Measurements from ENCODE around the gene UBE2O. TPM values are rescaled to one million over a fixed set of nuclear protein-coding genes. Genes with fewer than 3 reads are reported as not detected.

Gene UBE2O
- total RNA-seq, 1 experiment from 2014 or later, result 68.9 TPM

DNA sequence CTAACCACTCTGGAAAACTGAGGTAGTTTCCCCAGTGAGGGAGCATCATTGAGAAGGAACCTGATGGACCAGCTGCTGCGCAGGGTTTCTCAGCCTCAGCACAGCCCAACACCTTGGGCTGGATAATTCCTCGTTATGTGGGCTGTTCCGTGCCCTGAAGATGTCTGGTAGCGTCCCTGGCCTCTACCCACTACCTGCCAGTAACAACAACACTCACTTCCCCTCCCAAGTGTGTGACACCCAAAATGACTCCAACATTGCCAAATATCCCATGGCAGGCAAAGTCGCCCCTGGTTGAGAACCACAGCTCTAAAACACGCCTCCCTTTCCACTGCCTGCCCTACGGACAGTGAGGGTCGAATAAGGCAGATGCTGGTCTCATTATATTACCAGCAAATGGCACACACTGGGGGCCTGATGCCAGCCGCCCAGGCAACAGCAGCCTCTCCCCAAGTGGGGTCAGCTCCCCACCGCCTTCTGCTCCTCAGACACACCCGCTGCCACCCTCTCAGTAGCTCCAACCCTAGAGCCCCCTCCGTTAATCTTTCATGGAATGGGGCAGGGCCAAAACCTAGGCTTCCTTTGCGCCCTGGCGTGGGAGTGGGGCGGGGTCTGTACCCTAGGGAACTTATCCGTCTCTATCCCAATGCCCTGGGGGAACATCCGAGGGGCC lies 47.3 kb upstream of the UBE2O start:
- no peak for DNase-seq (ENCODE audit: low spot score)
- TF ChIP-seq MYBL2 (CRISPR knock-in tag; IDR thresholded peaks at IDR 0.05), result no peak
- TF ChIP-seq RORB (CRISPR knock-in tag; IDR thresholded peaks at IDR 0.05), result no peak
- TF ChIP-seq IRF2 (CRISPR knock-in tag; IDR thresholded peaks at IDR 0.05; ENCODE audit: borderline replicate concordance, low read depth), result no peak
- no peak for TF ChIP-seq ZNF138 (CRISPR knock-in tag; conservative IDR thresholded peaks at IDR 0.05)
- no peak for TF ChIP-seq ZNF317 (CRISPR knock-in tag; IDR thresholded peaks at IDR 0.05; ENCODE audit: borderline replicate concordance, low read depth)
- no peak for TF ChIP-seq CBFB (CRISPR knock-in tag; IDR thresholded peaks at IDR 0.05; ENCODE audit: low read depth)
- no peak for TF ChIP-seq ZNF671 (CRISPR knock-in tag; IDR thresholded peaks at IDR 0.05)
- no peak for TF ChIP-seq SOX15 (CRISPR knock-in tag; IDR thresholded peaks at IDR 0.05)
- TF ChIP-seq NR3C1 (CRISPR knock-in tag; conservative IDR thresholded peaks at IDR 0.05; ENCODE audit: low read depth), result no peak
- TF ChIP-seq, protein P1, sequence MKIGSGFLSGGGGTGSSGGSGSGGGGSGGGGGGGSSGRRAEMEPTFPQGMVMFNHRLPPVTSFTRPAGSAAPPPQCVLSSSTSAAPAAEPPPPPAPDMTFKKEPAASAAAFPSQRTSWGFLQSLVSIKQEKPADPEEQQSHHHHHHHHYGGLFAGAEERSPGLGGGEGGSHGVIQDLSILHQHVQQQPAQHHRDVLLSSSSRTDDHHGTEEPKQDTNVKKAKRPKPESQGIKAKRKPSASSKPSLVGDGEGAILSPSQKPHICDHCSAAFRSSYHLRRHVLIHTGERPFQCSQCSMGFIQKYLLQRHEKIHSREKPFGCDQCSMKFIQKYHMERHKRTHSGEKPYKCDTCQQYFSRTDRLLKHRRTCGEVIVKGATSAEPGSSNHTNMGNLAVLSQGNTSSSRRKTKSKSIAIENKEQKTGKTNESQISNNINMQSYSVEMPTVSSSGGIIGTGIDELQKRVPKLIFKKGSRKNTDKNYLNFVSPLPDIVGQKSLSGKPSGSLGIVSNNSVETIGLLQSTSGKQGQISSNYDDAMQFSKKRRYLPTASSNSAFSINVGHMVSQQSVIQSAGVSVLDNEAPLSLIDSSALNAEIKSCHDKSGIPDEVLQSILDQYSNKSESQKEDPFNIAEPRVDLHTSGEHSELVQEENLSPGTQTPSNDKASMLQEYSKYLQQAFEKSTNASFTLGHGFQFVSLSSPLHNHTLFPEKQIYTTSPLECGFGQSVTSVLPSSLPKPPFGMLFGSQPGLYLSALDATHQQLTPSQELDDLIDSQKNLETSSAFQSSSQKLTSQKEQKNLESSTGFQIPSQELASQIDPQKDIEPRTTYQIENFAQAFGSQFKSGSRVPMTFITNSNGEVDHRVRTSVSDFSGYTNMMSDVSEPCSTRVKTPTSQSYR (CRISPR knock-in tag; IDR thresholded peaks at IDR 0.05), result no peak
- no peak for TF ChIP-seq HMGXB4 (CRISPR knock-in tag; IDR thresholded peaks at IDR 0.05)
- TF ChIP-seq FOXP1 (CRISPR knock-in tag; IDR thresholded peaks at IDR 0.05; ENCODE audit: borderline replicate concordance), result no peak
- TF ChIP-seq ELF4 (CRISPR knock-in tag; IDR thresholded peaks at IDR 0.05; ENCODE audit: low read depth), result no peak
- no peak for TF ChIP-seq NR2C2 (CRISPR knock-in tag; IDR thresholded peaks at IDR 0.05)
- no peaks in the 10 kb centered on the region for H3K36me3 Mint-ChIP-seq
- CTCF ChIA-PET, result interaction anchor here (0.7 to 5.1 kb wide), 8 partner anchors 14 to 124 kb away, joined by 3 to 30 read pairs (median 6); partner anchors contain the start of gene AANAT
- peaks cover 48% of the 10 kb centered on the region for H3K4me1 Mint-ChIP-seq
- H3K27ac Mint-ChIP-seq, result no peak overlapping the region
- peaks cover 5% of the 10 kb centered on the region for H3K27me3 Mint-ChIP-seq (ENCODE audit: low read depth)
- no peak for ATAC-seq
- H3K9me3 Mint-ChIP-seq, result no peaks in the 10 kb centered on the region
- POLR2A ChIA-PET, result interaction anchor here (1.7 kb wide), 1 partner anchor 10 kb away, joined by 7 read pairs; no protein-coding TSS in a partner anchor
- H3K4me3 Mint-ChIP-seq, result peak overlapping the region; percentile 82

GRCh38 chr17:76499267-76499667 lies 46.3 kb upstream of the UBE2O start:
- ATAC-seq (no peak), DNase-seq (ENCODE audit: low spot score) (no peak)
- POLR2A ChIA-PET, result interaction anchor here (1.7 kb wide), 1 partner anchor 9 kb away, joined by 7 read pairs; no protein-coding TSS in a partner anchor
- no peak overlapping the region for H3K27ac Mint-ChIP-seq
- no peak for TF ChIP-seq KAT7 (CRISPR knock-in tag; IDR thresholded peaks at IDR 0.05; ENCODE audit: borderline replicate concordance)
- peak; percentile 67 for TF ChIP-seq GABPB1 (CRISPR knock-in tag; IDR thresholded peaks at IDR 0.05)
- peaks cover 48% of the 10 kb centered on the region for H3K4me1 Mint-ChIP-seq
- peaks cover 5% of the 10 kb centered on the region for H3K27me3 Mint-ChIP-seq (ENCODE audit: low read depth)
- CTCF ChIA-PET, result interaction anchor here (1.2 to 5.1 kb wide), 10 partner anchors 9 to 209 kb away, joined by 3 to 30 read pairs (median 6); partner anchors contain the start of genes AANAT and SPHK1
- H3K9me3 Mint-ChIP-seq, result no peaks in the 10 kb centered on the region
- peak overlapping the region; percentile 19; the same call in 1 of the 2 replicates for H3K4me3 Mint-ChIP-seq
- no peaks in the 10 kb centered on the region for H3K36me3 Mint-ChIP-seq

DNA sequence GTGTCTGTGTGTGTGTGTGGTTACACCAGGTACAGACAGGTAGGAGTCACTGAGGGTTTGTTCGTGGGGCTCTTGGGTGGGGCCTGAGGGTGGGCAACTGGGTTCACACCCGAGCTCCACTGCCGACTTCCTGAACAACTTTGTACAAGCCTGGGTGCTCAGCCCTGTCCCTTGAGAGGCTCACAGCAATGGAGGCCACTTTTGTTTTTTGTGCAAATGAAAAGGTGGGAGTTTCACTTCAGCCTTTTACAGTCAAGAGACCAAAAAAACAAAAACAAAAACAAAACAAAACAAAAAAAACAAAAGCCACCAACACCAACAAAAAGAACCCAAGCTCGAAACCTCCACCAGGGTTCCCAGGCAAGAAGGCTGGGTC lies 45.9 kb upstream of the UBE2O start:
- Mint-ChIP-seq H3K36me3 (no peaks in the 10 kb centered on the region), H3K27me3 (ENCODE audit: low read depth) (peaks cover 5% of the 10 kb centered on the region), H3K4me1 (peaks cover 46% of the 10 kb centered on the region), H3K27ac (no peak overlapping the region), H3K4me3 (no peak overlapping the region), H3K9me3 (no peaks in the 10 kb centered on the region)
- no peak for DNase-seq (ENCODE audit: low spot score)
- ChIA-PET CTCF (interaction anchor here (1.2 to 5.1 kb wide), 9 partner anchors 10 to 209 kb away, joined by 3 to 30 read pairs (median 4); partner anchors contain the start of gene SPHK1), POLR2A (interaction anchor here (1.7 kb wide), 1 partner anchor 9 kb away, joined by 7 read pairs; no protein-coding TSS in a partner anchor)
- ATAC-seq, result no peak
- TF ChIP-seq NR1H2 (CRISPR knock-in tag; IDR thresholded peaks at IDR 0.05) (no peak), ESRRA (CRISPR knock-in tag; IDR thresholded peaks at IDR 0.05; ENCODE audit: borderline replicate concordance) (no peak), CREB1 (CRISPR knock-in tag; IDR thresholded peaks at IDR 0.05) (no peak), ZNF512 (CRISPR knock-in tag; IDR thresholded peaks at IDR 0.05; ENCODE audit: borderline replicate concordance) (no peak), TEAD4 (CRISPR knock-in tag; IDR thresholded peaks at IDR 0.05) (no peak), TCF7 (CRISPR knock-in tag; IDR thresholded peaks at IDR 0.05; ENCODE audit: low read depth) (no peak), SOX15 (CRISPR knock-in tag; IDR thresholded peaks at IDR 0.05) (no peak), PRDM15 (CRISPR knock-in tag; IDR thresholded peaks at IDR 0.05) (no peak)
